Stimulated activated CD8-positive, alpha-beta memory T cell treated with anti-CD3 and anti-CD28 coated beads, Interleukin-4, amount 100 ng/mL, for 48 hours (primary cell): Measurements from ENCODE around the gene PRR30.
"Not testable (repeated sequence)": the region's sequence is repeated elsewhere in the genome, so short reads cannot be mapped to it uniquely, and the experiment has no call there.

Experiments used
- DNase-seq: peaks from one replicate; pipeline ENCODE4 v3.0.0-alpha.2; 2020

The PRR30 gene

GRCh38 chr2:27139310-27139709, at the start of gene PRR30:
Gene PRR30, minus strand, starts transcription at chr2:27139410. Its CDS starts 1,081 bp downstream, at chr2:27138329.
- DNase-seq, result no peak

GRCh38 chr2:27186613-27187345, 47.6 kb upstream of the PRR30 start:
- no peak for DNase-seq

- DNase-seq, result no peak
Observed at GRCh38 chr2:27185331-27186026, 46.3 kb upstream of the PRR30 start.

GRCh38 chr2:27184115-27184514, 44.9 kb upstream of the PRR30 start:
- DNase-seq, result no peak

- DNase-seq, result no peak
Observed at GRCh38 chr2:27182346-27182745, 43.1 kb upstream of the PRR30 start.

GRCh38 chr2:27179344-27180000, 40.3 kb upstream of the PRR30 start:
- no peak for DNase-seq

- no peak for DNase-seq
Observed at GRCh38 chr2:27178469-27178868, 39.3 kb upstream of the PRR30 start.

- DNase-seq, result no peak
Observed at GRCh38 chr2:27177441-27178351, 38.5 kb upstream of the PRR30 start.

GRCh38 chr2:27175781-27176180, 36.6 kb upstream of the PRR30 start:
- not testable (repeated sequence) for DNase-seq

GRCh38 chr2:27175330-27175729, 36.1 kb upstream of the PRR30 start:
- no peak for DNase-seq

GRCh38 chr2:27174638-27175037, 35.4 kb upstream of the PRR30 start:
- DNase-seq, result no peak

- no peak for DNase-seq
Observed at GRCh38 chr2:27171351-27171848, 32.2 kb upstream of the PRR30 start.

GRCh38 chr2:27170581-27171337, 31.5 kb upstream of the PRR30 start:
- DNase-seq, result no peak

- no peak for DNase-seq
Observed at GRCh38 chr2:27164960-27165763, 26.0 kb upstream of the PRR30 start.

GRCh38 chr2:27162151-27163121, 23.2 kb upstream of the PRR30 start:
- DNase-seq, result no peak

GRCh38 chr2:27160191-27160590, 21.0 kb upstream of the PRR30 start:
- DNase-seq, result no peak

- no peak for DNase-seq
Observed at GRCh38 chr2:27159271-27159670, 20.1 kb upstream of the PRR30 start.

GRCh38 chr2:27158468-27158867, 19.3 kb upstream of the PRR30 start:
- no peak for DNase-seq

GRCh38 chr2:27155069-27155520, 15.9 kb upstream of the PRR30 start:
- no peak for DNase-seq

- no peak for DNase-seq
Observed at GRCh38 chr2:27154488-27154887, 15.3 kb upstream of the PRR30 start.
